ENCODE results near the gene RPS6KL1. TPM values are rescaled to one million over a fixed set of nuclear protein-coding genes. Genes with fewer than 3 reads are reported as not detected.

RPS6KL1 gene
- total RNA-seq, 1 experiment from 2014 or later, result 18.8 TPM

GRCh38 chr14:74888164-74889158 is 34.6 kb downstream of the RPS6KL1 start:
- Histone ChIP-seq H3T11ph (ENCODE audit: low read length) (no peak overlapping the region), H3K4me1 (ENCODE audit: insufficient read depth, low read length) (peaks cover 21% of the 10 kb centered on the region), H3K14ac (ENCODE audit: insufficient read depth, low read length) (no peak overlapping the region), H4K20me1 (ENCODE audit: control insufficient read depth, insufficient read depth, insufficient read length) (no peaks in the 10 kb centered on the region), H3K27me3 (ENCODE audit: insufficient read depth, low read length) (no peaks in the 10 kb centered on the region), H3K18ac (ENCODE audit: insufficient read length, low read depth, low read length) (no peak overlapping the region), H3K9ac (ENCODE audit: extremely low read depth, insufficient read length, low read length) (no peak overlapping the region), H2BK120ac (ENCODE audit: low read depth, low read length, poor library complexity, severe bottlenecking) (no peak overlapping the region), H2BK12ac (ENCODE audit: insufficient read length, low read depth, low read length) (no peak overlapping the region), H2BK20ac (ENCODE audit: low read depth, low read length, poor library complexity, severe bottlenecking) (no peak overlapping the region), H4K5ac (ENCODE audit: insufficient read length, low read depth, low read length) (no peak overlapping the region), H3K56ac (ENCODE audit: insufficient read length, low read depth, low read length) (no peak overlapping the region), H3K79me1 (ENCODE audit: insufficient read depth, low read depth, low read length, poor library complexity, severe bottlenecking) (peaks cover 20% of the 10 kb centered on the region), H4K91ac (ENCODE audit: insufficient read length, low read depth, low read length) (no peak overlapping the region), H3K4me2 (ENCODE audit: insufficient read depth, insufficient read length, low read length) (no peak overlapping the region), H3K23me2 (ENCODE audit: insufficient read length, low read depth, low read length, poor library complexity, severe bottlenecking) (no peaks in the 10 kb centered on the region), H2BK5ac (ENCODE audit: insufficient read length, low read length) (no peak overlapping the region), H3K4ac (ENCODE audit: low read depth, low read length) (no peak overlapping the region), H4K8ac (replicated peaks; ENCODE audit: insufficient read length, low read depth, low read length) (no peak overlapping the region), H2AK5ac (ENCODE audit: insufficient read length, low read length) (no peak overlapping the region), H3K9me3 (ENCODE audit: control insufficient read depth, low read depth, low read length) (no peaks in the 10 kb centered on the region), H2BK15ac (ENCODE audit: low read depth, low read length) (no peak overlapping the region), H3K79me2 (ENCODE audit: insufficient read depth, low read length) (peaks cover 21% of the 10 kb centered on the region; the same call in 1 of the 2 replicates), H3K23ac (ENCODE audit: insufficient read length, low read depth, low read length) (no peak overlapping the region), H2AFZ (ENCODE audit: low read length) (no peak overlapping the region), H3K27ac (ENCODE audit: insufficient read length, low read depth, low read length) (no peak overlapping the region)
- TF ChIP-seq, protein P1, sequence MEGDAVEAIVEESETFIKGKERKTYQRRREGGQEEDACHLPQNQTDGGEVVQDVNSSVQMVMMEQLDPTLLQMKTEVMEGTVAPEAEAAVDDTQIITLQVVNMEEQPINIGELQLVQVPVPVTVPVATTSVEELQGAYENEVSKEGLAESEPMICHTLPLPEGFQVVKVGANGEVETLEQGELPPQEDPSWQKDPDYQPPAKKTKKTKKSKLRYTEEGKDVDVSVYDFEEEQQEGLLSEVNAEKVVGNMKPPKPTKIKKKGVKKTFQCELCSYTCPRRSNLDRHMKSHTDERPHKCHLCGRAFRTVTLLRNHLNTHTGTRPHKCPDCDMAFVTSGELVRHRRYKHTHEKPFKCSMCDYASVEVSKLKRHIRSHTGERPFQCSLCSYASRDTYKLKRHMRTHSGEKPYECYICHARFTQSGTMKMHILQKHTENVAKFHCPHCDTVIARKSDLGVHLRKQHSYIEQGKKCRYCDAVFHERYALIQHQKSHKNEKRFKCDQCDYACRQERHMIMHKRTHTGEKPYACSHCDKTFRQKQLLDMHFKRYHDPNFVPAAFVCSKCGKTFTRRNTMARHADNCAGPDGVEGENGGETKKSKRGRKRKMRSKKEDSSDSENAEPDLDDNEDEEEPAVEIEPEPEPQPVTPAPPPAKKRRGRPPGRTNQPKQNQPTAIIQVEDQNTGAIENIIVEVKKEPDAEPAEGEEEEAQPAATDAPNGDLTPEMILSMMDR (conservative IDR thresholded peaks at IDR 0.05), result no peak
- no peak for DNase-seq
- H3K4me1 Mint-ChIP-seq, result peaks cover 46 to 49% of the 10 kb centered on the region in 2 experiments
- H3K36me3 Mint-ChIP-seq (ENCODE audit: insufficient read depth in 1 of 3, low read depth in 3 of 3), result peaks cover 28 to 55% (median 49%) of the 10 kb centered on the region in 3 experiments
- H3K27me3 Mint-ChIP-seq (ENCODE audit: low read depth), result no peaks in the 10 kb centered on the region
- H3K9me3 Mint-ChIP-seq, result no peaks in the 10 kb centered on the region; a peak in 1 of 5 replicates
- H3K4me3 Mint-ChIP-seq, result peak overlapping the region in 1 of 2 experiments; percentile 26; a peak in 1 of 5 replicates
- peak overlapping the region; percentile 92 to 96 (median 94) for H3K27ac Mint-ChIP-seq
- WGBS (ENCODE audit: extremely low coverage, insufficient read length, low lambda C conversion rate), result no CpG with 5 or more reads among the region's 12 CpGs
